K562 treated with DMSO at 1 percent for 4 hours (cell line): ENCODE results near the gene DDAH1. TPM values are rescaled to one million over a fixed set of nuclear protein-coding genes. Genes with fewer than 3 reads are reported as not detected.

ENCODE experiments used
- total RNA-seq: library from RNA; unstranded; fragments of 300-600 nt; gene quantifications from 2 replicates; pipeline ENCODE4 v1.2.3, GENCODE V29; 2022; ENCODE audit not compliant: insufficient read depth

Gene DDAH1
- total RNA-seq, result not detected in 2 replicates

DNA sequence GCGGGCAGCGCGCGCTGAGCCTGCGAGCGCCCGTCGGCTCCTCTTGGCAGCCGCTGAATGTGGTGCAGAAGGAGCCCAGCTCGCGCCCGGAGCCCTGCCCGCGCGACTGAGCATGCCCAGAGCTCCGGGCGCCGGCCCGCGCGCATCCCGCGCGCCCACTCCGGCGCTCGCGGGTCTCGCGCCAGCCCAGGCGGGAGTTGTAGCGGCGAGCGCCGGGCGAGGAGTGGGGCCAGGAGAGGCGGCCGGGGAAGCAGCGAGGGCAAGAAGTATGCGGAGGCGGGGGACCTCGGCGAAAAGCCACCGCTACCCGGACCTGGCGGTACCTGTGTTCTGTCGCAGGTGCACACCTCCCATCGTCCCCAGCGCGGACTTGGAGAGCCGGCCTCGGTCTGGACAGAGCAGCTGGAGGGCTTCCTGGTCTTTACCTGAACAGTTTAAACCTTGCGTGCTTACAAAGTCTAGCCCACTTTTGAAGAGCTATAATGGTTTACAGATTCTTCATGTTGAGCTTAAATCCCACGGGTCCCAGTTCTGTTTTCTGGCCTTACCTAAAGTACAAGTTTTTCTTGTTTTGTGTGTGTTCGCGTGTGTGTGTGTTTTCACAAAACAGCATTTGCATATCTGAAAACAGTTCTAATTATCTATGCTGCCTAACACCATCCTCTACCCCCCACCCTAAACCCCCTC is at the start of gene DDAH1:
TSS of gene DDAH1 (minus strand) at position 61 of the 687 bp plus-strand sequence. CDS start 114 bp downstream, outside the sequence.

DNA sequence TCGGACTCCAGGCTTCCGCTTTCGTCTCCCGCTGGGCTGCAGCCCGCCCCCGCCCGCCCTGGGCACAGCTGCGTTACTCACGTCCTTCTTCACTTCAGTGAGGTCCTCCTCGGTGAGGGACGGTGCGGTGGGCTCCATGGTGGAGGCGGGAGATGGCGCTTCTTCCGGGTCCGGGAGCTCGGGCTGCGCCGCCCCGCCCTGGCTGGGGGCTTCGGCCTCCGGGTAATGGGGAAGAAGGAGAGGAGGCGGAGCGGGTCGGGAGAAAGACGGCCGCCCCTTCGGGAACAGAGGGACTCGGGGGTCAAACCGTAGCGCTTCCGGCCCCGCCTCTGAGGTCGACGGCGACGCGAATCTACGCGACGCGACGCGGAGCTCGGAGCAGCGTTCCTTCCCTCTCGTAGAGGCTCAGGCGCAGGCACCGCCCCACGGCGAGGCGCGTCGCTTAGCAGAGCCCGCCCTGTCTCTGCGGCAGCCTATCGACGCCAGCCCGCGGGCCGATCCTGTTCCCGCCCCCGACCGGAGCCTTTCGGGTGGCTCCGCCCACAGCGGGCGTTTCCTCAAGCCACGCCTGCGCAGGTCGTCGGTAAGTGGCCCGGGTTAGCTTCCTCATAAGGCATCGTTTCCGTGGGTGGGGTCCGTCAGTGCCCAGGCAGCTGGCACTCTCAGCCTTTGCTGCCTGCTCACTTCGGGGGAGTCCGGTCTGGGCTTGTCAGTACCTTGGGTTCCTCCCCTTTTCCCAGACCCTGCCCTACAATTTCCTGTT is 188.6 kb downstream of the DDAH1 start, which contains the start of gene BCL10:
TSS of gene BCL10 (minus strand) at position 418 of the 763 bp plus-strand sequence. CDS start at position 138, 280 bp downstream.

Other genes with a start within 250 kb of the DDAH1 start
- gene C1orf52, start 205.5 kb downstream of the DDAH1 start, total RNA-seq, result 23.4 and 29.1 TPM in 2 replicates
- 8.8 and 9.0 TPM in 2 replicates for gene BCL10, start 188.5 kb downstream of the DDAH1 start, total RNA-seq
- gene CCN1, start 115.6 kb upstream of the DDAH1 start, total RNA-seq, result 5.5 and 5.6 TPM in 2 replicates
- 5.3 and 7.2 TPM in 2 replicates for gene ZNHIT6, start 243.3 kb upstream of the DDAH1 start, total RNA-seq